GM12865 (cell line): Measurements from ENCODE around the gene XAGE5.
"Not testable (repeated sequence)": the region's sequence is repeated elsewhere in the genome, so short reads cannot be mapped to it uniquely, and the experiment has no call there.

Experiments
- DNase-seq: peaks from one replicate; pipeline ENCODE4 v3.0.0; 2010; ENCODE audit warnings: low read depth
- H3K4me3 ChIP-seq: 2 replicates; pipeline ENCODE4 v1.5.1; 2011; ENCODE audit warnings: mild to moderate bottlenecking, low read depth, low read length, control low read depth
- CTCF ChIP-seq: IDR thresholded peaks from 2 replicates; pipeline ENCODE4 v1.5.1; 2011; ENCODE audit warnings: low read length, control low read depth, low read depth, inconsistent platforms; ENCODE audit not compliant: insufficient read depth; ENCODE audit errors: missing control alignments

The XAGE5 gene

GRCh38 chrX:52839137-52839536 lies 28.1 kb downstream of the XAGE5 start:
- no peak overlapping the region for H3K4me3 ChIP-seq
- peak; percentile 7 for DNase-seq
- no peak for TF ChIP-seq CTCF

DNA sequence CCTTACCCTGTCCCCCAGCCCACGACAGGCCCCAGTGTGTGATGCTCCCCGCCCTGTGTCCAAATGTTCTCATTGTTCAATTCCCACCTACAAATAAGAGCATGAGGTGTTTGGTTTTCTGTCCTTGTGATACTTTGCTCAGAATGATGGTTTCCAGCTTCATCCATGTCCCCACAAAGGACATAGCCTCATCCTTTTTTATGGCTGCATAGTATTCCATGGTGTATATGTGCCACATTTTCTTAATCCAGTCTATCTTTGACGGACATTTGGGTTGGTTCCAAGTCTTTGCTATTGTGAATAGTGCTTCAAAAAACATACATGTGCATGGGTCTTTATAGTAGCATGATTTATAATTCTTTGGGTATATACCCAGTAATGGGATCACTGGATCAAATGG lies 32.5 kb downstream of the XAGE5 start:
- H3K4me3 ChIP-seq, DNase-seq: not testable (repeated sequence)

GRCh38 chrX:52852110-52852860 lies 41.2 kb downstream of the XAGE5 start:
- H3K4me3 ChIP-seq, result no peak overlapping the region
- DNase-seq, result no peak
- TF ChIP-seq CTCF, result no peak

- not testable (repeated sequence) for DNase-seq
Observed at GRCh38 chrX:52856991-52857525, 46.0 kb downstream of the XAGE5 start.

GRCh38 chrX:52865343-52865998 lies 54.4 kb downstream of the XAGE5 start:
- TF ChIP-seq CTCF, result no peak
- DNase-seq, result no peak
- no peak overlapping the region for H3K4me3 ChIP-seq

More at GRCh38 chrX:52856991-52857525, 46.0 kb downstream of the XAGE5 start:
- H3K4me3 ChIP-seq, result not testable (repeated sequence)
